ENCODE data around the gene NPHS1. TPM values are rescaled to one million over a fixed set of nuclear protein-coding genes. Genes with fewer than 3 reads are reported as not detected.
"Not testable (repeated sequence)": the region's sequence is repeated elsewhere in the genome, so short reads cannot be mapped to it uniquely, and the experiment has no call there.

NPHS1 gene
- polyA plus RNA-seq, 1 experiment = not detected

- Histone ChIP-seq H3K4me3 (ENCODE audit: low read depth, low read length) (no peak overlapping the region), H3K27me3 (ENCODE audit: control insufficient read depth, insufficient read depth, low read length) (peaks cover 57% of the 10 kb centered on the region), H3K27ac (ENCODE audit: low read depth, low read length) (no peak overlapping the region), H3K9me3 (ENCODE audit: control insufficient read depth, insufficient read depth, low read length) (peaks cover 6% of the 10 kb centered on the region; the same call in 1 of the 2 replicates)
- TF ChIP-seq CTCF (IDR thresholded peaks at IDR 0.05; ENCODE audit: low read depth, low read length) = no peak
- ChIA-PET CTCF (no interaction called here), POLR2A (no interaction called here)
- no peak for DNase-seq (ENCODE audit: low read depth, low spot score)
These were observed 7.7 kb downstream of the NPHS1 start for GRCh38 chr19:35844482-35845214.

DNA sequence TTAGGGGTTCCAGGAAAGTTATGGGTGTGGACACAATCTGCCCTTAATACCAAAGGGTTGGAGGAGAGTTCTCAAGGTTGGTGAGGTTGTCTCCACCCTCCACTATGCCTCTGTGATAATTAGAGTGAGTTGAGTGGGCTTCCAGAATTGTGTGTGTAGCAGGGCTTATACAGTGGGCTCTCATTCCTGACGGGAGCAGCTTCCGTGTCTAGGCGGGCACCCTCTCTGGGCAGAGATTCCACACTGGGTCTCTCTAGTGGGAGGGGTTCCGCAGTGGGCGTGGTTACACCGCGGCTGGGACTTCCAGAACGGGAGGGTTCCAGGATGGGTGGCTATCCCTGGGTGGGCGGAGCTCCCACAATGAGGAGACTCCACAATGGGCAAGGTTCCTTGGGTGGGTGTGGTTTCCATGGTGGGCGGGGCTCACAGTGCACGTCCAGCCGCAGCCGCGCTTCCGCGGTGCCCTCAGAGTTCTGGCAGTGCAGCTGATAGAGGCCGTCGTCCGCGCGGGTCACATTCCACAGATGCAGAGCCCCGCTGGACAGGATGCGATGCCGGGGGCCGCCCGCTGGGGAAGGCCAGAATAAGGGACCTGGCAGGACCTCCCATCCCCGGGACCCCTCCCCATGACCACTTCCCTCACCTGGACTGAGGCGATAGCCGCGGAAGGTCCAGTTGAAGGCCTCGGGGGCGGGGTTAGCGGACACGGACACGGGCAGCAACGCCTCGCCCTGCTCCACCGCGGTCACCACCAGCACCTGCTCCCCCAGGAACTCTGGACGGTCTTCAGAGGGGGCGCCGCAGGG is 8.4 kb downstream of the NPHS1 start:
- CTCF ChIA-PET = no interaction called here
- Histone ChIP-seq H3K9me3 (ENCODE audit: control insufficient read depth, insufficient read depth, low read length) (peaks cover 12% of the 10 kb centered on the region), H3K27ac (ENCODE audit: low read depth, low read length) (no peak overlapping the region), H3K4me3 (ENCODE audit: low read depth, low read length) (no peak overlapping the region), H3K27me3 (ENCODE audit: control insufficient read depth, insufficient read depth, low read length) (peaks cover 51% of the 10 kb centered on the region)
- TF ChIP-seq CTCF (IDR thresholded peaks at IDR 0.05; ENCODE audit: low read depth, low read length) = no peak
- POLR2A ChIA-PET = no interaction called here
- DNase-seq (ENCODE audit: low read depth, low spot score) = no peak

DNA sequence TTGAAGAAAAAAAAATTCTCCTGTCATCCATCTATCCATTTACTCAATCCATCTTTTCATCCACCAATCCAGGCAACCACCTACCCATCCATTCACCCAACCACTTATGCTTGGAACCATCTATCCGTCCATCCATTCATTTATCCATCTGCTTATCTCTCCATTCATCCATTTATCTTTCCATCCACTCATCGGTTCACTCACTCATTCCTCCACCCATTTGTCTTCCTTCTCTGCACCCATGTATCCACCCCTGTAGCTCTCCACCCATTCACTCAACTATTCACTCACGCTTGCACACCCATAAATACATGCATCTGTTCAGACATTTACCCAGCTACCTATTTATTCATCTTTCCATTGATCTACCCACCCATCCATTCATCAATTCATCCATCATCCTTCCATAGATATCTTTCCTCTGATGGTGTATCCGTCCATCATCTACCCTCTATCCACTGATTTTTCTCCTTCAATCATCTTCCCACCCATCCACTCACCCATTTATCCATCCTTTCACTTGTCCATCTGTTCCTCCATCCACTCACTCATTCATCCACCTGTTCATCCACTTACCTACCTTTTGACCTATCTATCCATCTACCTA is 9.5 kb downstream of the NPHS1 start:
- H3K27ac ChIP-seq (ENCODE audit: low read depth, low read length) = no peak overlapping the region
- peaks cover 44% of the 10 kb centered on the region for H3K27me3 ChIP-seq (ENCODE audit: control insufficient read depth, insufficient read depth, low read length)
- H3K9me3 ChIP-seq (ENCODE audit: control insufficient read depth, insufficient read depth, low read length) = peaks cover 19% of the 10 kb centered on the region
- POLR2A ChIA-PET = no interaction called here
- no peak overlapping the region for H3K4me3 ChIP-seq (ENCODE audit: low read depth, low read length)
- no peak for DNase-seq (ENCODE audit: low read depth, low spot score)
- CTCF ChIA-PET = no interaction called here
- no peak for TF ChIP-seq CTCF (IDR thresholded peaks at IDR 0.05; ENCODE audit: low read depth, low read length)

- ChIA-PET CTCF (no interaction called here), POLR2A (no interaction called here)
- no peak for TF ChIP-seq CTCF (IDR thresholded peaks at IDR 0.05; ENCODE audit: low read depth, low read length)
- Histone ChIP-seq H3K27me3 (ENCODE audit: control insufficient read depth, insufficient read depth, low read length) (peaks cover 44% of the 10 kb centered on the region), H3K9me3 (ENCODE audit: control insufficient read depth, insufficient read depth, low read length) (peaks cover 19% of the 10 kb centered on the region), H3K4me3 (ENCODE audit: low read depth, low read length) (no peak overlapping the region), H3K27ac (ENCODE audit: low read depth, low read length) (no peak overlapping the region)
- no peak for DNase-seq (ENCODE audit: low read depth, low spot score)
These were observed 10.2 kb downstream of the NPHS1 start for GRCh38 chr19:35841961-35842595.

GRCh38 chr19:35836096-35836495 is 16.2 kb downstream of the NPHS1 start:
- H3K4me3 ChIP-seq (ENCODE audit: low read depth, low read length); CTCF ChIA-PET; POLR2A ChIA-PET; H3K27me3 ChIP-seq (ENCODE audit: control insufficient read depth, insufficient read depth, low read length); DNase-seq (ENCODE audit: low read depth, low spot score); H3K27ac ChIP-seq (ENCODE audit: low read depth, low read length): not testable (repeated sequence)
- H3K9me3 ChIP-seq (ENCODE audit: control insufficient read depth, insufficient read depth, low read length) = peaks cover 13% of the 10 kb centered on the region
